GM12878 (cell line): Measurements from ENCODE around the gene GLB1L2. TPM values are rescaled to one million over a fixed set of nuclear protein-coding genes. Genes with fewer than 3 reads are reported as not detected.

Experiments used
- ATAC-seq: fragments of 200-7000 bp; cut with Tn5 transposase; 3 replicates; pipeline ENCODE4 v1.9.1; 2020; ENCODE audit warnings: mild to moderate bottlenecking, moderate library complexity
- BruUV-seq: library from RNA; stranded (reverse); fragments of 400-500 nt; replicated peaks from 2 replicates; lab custom pipeline; 2021; lab: Mats Ljungman, UMichigan
- CTCF ChIA-PET: fragments of 300-600 bp; sonication (Branson Sonifier 250); formaldehyde crosslinking; extraction: SDS; loops from one replicate; lab custom pipeline; 2021; ENCODE audit warnings: inconsistent platforms; lab: Yijun Ruan, JAX
- POLR2A ChIA-PET: fragments of 350-600 bp; formaldehyde crosslinking; extraction: SDS; loops from one replicate; lab custom pipeline; 2021; ENCODE audit warnings: inconsistent platforms; lab: Charles Lee
- RAD21 ChIA-PET: fragments of 300-600 bp; sonication (Branson Sonifier 250); formaldehyde crosslinking; loops from one replicate; lab custom pipeline; 2023; ENCODE audit warnings: antibody characterized with exemption; ENCODE audit not compliant: unreplicated experiment; lab: Charles Lee
- SMC1A ChIA-PET: fragments of 300-600 bp; sonication (Branson Sonifier 250); formaldehyde crosslinking; loops from one replicate; lab custom pipeline; 2023; ENCODE audit not compliant: unreplicated experiment, uncharacterized antibody; lab: Charles Lee
- DNase-seq: peaks from one replicate; pipeline ENCODE4 v3.0.0-alpha.2; 2011; ENCODE audit warnings: low read depth, low spot score
- FAIRE-seq: peaks from 3 replicates; lab custom pipeline; 2011; peaks lifted over from hg19 to GRCh38; lab: Jason Lieb, UNC
- H2AFZ ChIP-seq: 2 replicates; pipeline ENCODE4 v1.6.0; 2011; ENCODE audit warnings: low read depth, low read length, control low read depth; ENCODE audit not compliant: control insufficient read depth
- H3K27ac ChIP-seq: 2 replicates; pipeline ENCODE4 v1.5.1; 2011; ENCODE audit warnings: control low read depth; ENCODE audit not compliant: control insufficient read depth, insufficient read depth
- H3K27me3 ChIP-seq, 2 experiments: replicated peaks in 1 of 2; 2 replicates each; pipeline versions ENCODE4 v1.6.0 to v1.6.1; 2011; ENCODE audit warnings: low read length in 1 of 2; ENCODE audit not compliant: control insufficient read depth in 2 of 2, insufficient read depth in 2 of 2
- H3K36me3 ChIP-seq, 2 experiments: 2 replicates each; pipeline ENCODE4 v1.5.1; 2011; ENCODE audit warnings: low read length in 1 of 2; ENCODE audit not compliant: control insufficient read depth in 2 of 2, insufficient read depth in 2 of 2
- H3K4me1 ChIP-seq: 2 replicates; pipeline ENCODE4 v1.6.1; 2011; ENCODE audit warnings: mild to moderate bottlenecking, low read length, moderate library complexity, mixed read lengths; ENCODE audit not compliant: control insufficient read depth, insufficient read depth
- H3K4me2 ChIP-seq: 2 replicates; pipeline ENCODE4 v1.6.0; 2011; ENCODE audit warnings: control low read depth; ENCODE audit not compliant: control insufficient read depth, insufficient read depth
- H3K4me3 ChIP-seq: fragments of 200-600 bp; sonication (generic); 2 replicates; pipeline ENCODE4 v1.5.1; 2016
- H3K79me2 ChIP-seq: 2 replicates; pipeline ENCODE4 v1.6.0; 2011; ENCODE audit warnings: low read length; ENCODE audit not compliant: control insufficient read depth, insufficient read depth
- H3K9ac ChIP-seq: 2 replicates; pipeline ENCODE4 v1.8.0; 2011; ENCODE audit warnings: low read length, control low read depth, mixed read lengths; ENCODE audit not compliant: control insufficient read depth, insufficient read depth
- H3K9me3 ChIP-seq: replicated peaks from 3 replicates; pipeline ENCODE4 v1.5.1; 2011; ENCODE audit warnings: mild to moderate bottlenecking, low read length; ENCODE audit not compliant: control insufficient read depth, insufficient read depth
- H4K20me1 ChIP-seq: 2 replicates; pipeline ENCODE4 v1.6.0; 2011; ENCODE audit not compliant: control insufficient read depth, insufficient read depth
- CEBPZ ChIP-seq: fragments of 150-350 bp; IDR thresholded peaks from 2 replicates; pipeline ENCODE4 v1.6.1; 2016; ENCODE audit warnings: low read depth, low read length
- E4F1 ChIP-seq: fragments of 450-650 bp; IDR thresholded peaks from 2 replicates; pipeline ENCODE4 v1.6.1; 2018; ENCODE audit warnings: borderline replicate concordance, mild to moderate bottlenecking; ENCODE audit not compliant: partially characterized antibody
- EGR1 ChIP-seq, 2 experiments: IDR thresholded peaks; 1 replicate in 1 of 2; 2 replicates in 1 of 2; pipeline ENCODE4 v1.6.1; 2011 to 2012; ENCODE audit warnings: low read depth in 2 of 2, low read length in 2 of 2, borderline replicate concordance in 1 of 2, mild to moderate bottlenecking in 1 of 2, moderate library complexity in 1 of 2
- ETV6 ChIP-seq, 2 experiments: fragments of 450-650 bp in 1 of 2; IDR thresholded peaks in 1 of 2; conservative IDR thresholded peaks in 1 of 2; 2 replicates each; pipeline ENCODE4 v1.6.1; 2014; ENCODE audit warnings: antibody characterized with exemption in 1 of 2, borderline replicate concordance in 1 of 2, low read depth in 1 of 2, mild to moderate bottlenecking in 1 of 2, moderate library complexity in 1 of 2
- GABPA ChIP-seq: IDR thresholded peaks from 2 replicates; pipeline ENCODE4 v1.6.1; 2014; ENCODE audit warnings: antibody characterized with exemption, low read depth, mild to moderate bottlenecking, inconsistent platforms
- MEF2A ChIP-seq: IDR thresholded peaks from 2 replicates; pipeline ENCODE4 v1.6.1; 2011; ENCODE audit warnings: low read depth, mild to moderate bottlenecking, low read length, moderate library complexity; ENCODE audit not compliant: insufficient read depth
- NBN ChIP-seq: fragments of 450-650 bp; IDR thresholded peaks from 2 replicates; pipeline ENCODE4 v1.6.1; 2016
- PAX8 ChIP-seq: fragments of 450-650 bp; IDR thresholded peaks from 2 replicates; pipeline ENCODE4 v1.6.1; 2017; ENCODE audit warnings: mild to moderate bottlenecking, moderate library complexity
- ZBED1 ChIP-seq: IDR thresholded peaks from 2 replicates; pipeline ENCODE4 v1.6.1; 2016; ENCODE audit warnings: borderline replicate concordance
- ZNF207 ChIP-seq: fragments of 450-650 bp; IDR thresholded peaks from 2 replicates; pipeline ENCODE4 v1.6.1; 2014; ENCODE audit warnings: antibody characterized with exemption, mild to moderate bottlenecking, borderline replicate concordance
- ZNF217 ChIP-seq: fragments of 450-650 bp; IDR thresholded peaks from 2 replicates; pipeline ENCODE4 v1.6.1; 2017; ENCODE audit warnings: antibody characterized with exemption, mild to moderate bottlenecking
- ZSCAN29 ChIP-seq: fragments of 450-650 bp; IDR thresholded peaks from 2 replicates; pipeline ENCODE4 v1.6.1; 2017; ENCODE audit warnings: mild to moderate bottlenecking, moderate library complexity
- WGBS: methylation state at CpG from one replicate; pipeline ENCODE4 v1.1.6; 2016; ENCODE audit warnings: low lambda C conversion rate; ENCODE audit not compliant: insufficient replicate concordance, insufficient coverage; ENCODE audit errors: missing lambda C conversion rate; 5-methylcytosine and 5-hydroxymethylcytosine counted together
- in situ Hi-C: fragments of 300-500 bp; cut with MboI; formaldehyde crosslinking; loops from 9 replicates; pipeline ENCODE4 v1.14.3; 2018; ENCODE audit warnings: mixed read lengths
- intact Hi-C: fragments of 100-400 bp; cut with micrococcal nuclease; formaldehyde crosslinking; loops from one replicate; pipeline ENCODE4 v1.14.2; 2022; ENCODE audit not compliant: unreplicated experiment
- polyA plus RNA-seq, 11 experiments: library from polyadenylated mRNA; depleted of rRNA in 4 of 11; unstranded in 6 of 11; stranded (reverse) in 5 of 11; fragments of >200 nt; fragmentation: Nextera tagmentation in 4 of 11; fragmentation: Illumina TruSeq in 1 of 11; extraction: Ambion mirVana in 4 of 11; extraction: Trizol in 1 of 11; gene quantifications; 1 replicate in 1 of 11; 2 replicates in 10 of 11; pipeline versions ENCODE4 v1.2.1 to v1.2.3, GENCODE V29; 2011 to 2016; ENCODE audit warnings: inconsistent platforms in 2 of 11, missing spikeins in 2 of 11, low read depth in 1 of 11
- total RNA-seq, 4 experiments: library from RNA; depleted of rRNA in 3 of 4; stranded (reverse); fragments of >200 nt in 3 of 4; fragmentation: Illumina TruSeq in 1 of 4; extraction: Trizol in 1 of 4; gene quantifications; 2 replicates each; pipeline versions ENCODE4 v1.2.1 to v1.2.3, GENCODE V29; 2013 to 2021

Gene GLB1L2
- total and polyA plus RNA-seq, 10 of the 15 experiments (the other 5 are each of a cell fraction or from before 2014, with no cell fraction given): 0.04 to 0.85 (median 0.49) TPM

GRCh38 chr11:134372536-134372935 lies 40.7 kb downstream of the GLB1L2 start:
- SMC1A ChIA-PET: no interaction called here
- Histone ChIP-seq H2AFZ (no peak overlapping the region), H3K4me3 (no peak overlapping the region), H3K4me2 (no peak overlapping the region), H3K27ac (no peak overlapping the region), H3K36me3 (no peaks in the 10 kb centered on the region), H3K4me1 (no peaks in the 10 kb centered on the region), H4K20me1 (no peaks in the 10 kb centered on the region), H3K9me3 (no peaks in the 10 kb centered on the region; the same call in 2 of the 3 replicates), H3K9ac (no peak overlapping the region), H3K27me3 (peaks cover 0 to 5% of the 10 kb centered on the region in 2 experiments; a peak in 3 of 4 replicates), H3K79me2 (no peaks in the 10 kb centered on the region)
- WGBS: 32% methylated on average over 10 of the region's 10 CpGs
- FAIRE-seq (no peak), ATAC-seq (no peak), DNase-seq (no peak)
- POLR2A ChIA-PET: no interaction called here
- RAD21 ChIA-PET: no interaction called here
- TF ChIP-seq ZNF217 (no peak), ZNF207 (no peak), ZSCAN29 (no peak), PAX8 (no peak)
- CTCF ChIA-PET: no interaction called here
- in situ Hi-C loops: no loop called here
- BruUV-seq: no TSS peak
- intact Hi-C loops: no loop called here

- intact Hi-C loops: no loop called here
- H3K4me3 ChIP-seq: no peak overlapping the region
- H3K79me2 ChIP-seq: no peaks in the 10 kb centered on the region
- no peak overlapping the region for H2AFZ ChIP-seq
- H3K4me2 ChIP-seq: no peak overlapping the region
- ATAC-seq (no peak), DNase-seq (no peak), FAIRE-seq (no peak)
- BruUV-seq: no TSS peak
- H3K9ac ChIP-seq: no peak overlapping the region
- no peaks in the 10 kb centered on the region for H4K20me1 ChIP-seq
- SMC1A ChIA-PET: no interaction called here
- peaks cover 0 to 5% of the 10 kb centered on the region in 2 experiments; a peak in 3 of 4 replicates for H3K27me3 ChIP-seq
- no peak overlapping the region for H3K27ac ChIP-seq
- RAD21 ChIA-PET: no interaction called here
- H3K36me3 ChIP-seq: no peaks in the 10 kb centered on the region
- no peaks in the 10 kb centered on the region for H3K4me1 ChIP-seq
- POLR2A ChIA-PET: no interaction called here
- CTCF ChIA-PET: no interaction called here
- 63% methylated on average over 8 of the region's 8 CpGs for WGBS
- in situ Hi-C loops: no loop called here
- TF ChIP-seq ZBED1 (no peak), E4F1 (no peak), GABPA (no peak), CEBPZ (no peak), NBN (no peak), ETV6 (conservative IDR thresholded peaks at IDR 0.05 in 1 of 2, IDR thresholded peaks at IDR 0.05 in 1 of 2; ENCODE audit: borderline replicate concordance in 1 of 2, low read depth in 1 of 2) (no peak), MEF2A (no peak), EGR1 (IDR thresholded peaks at IDR 0.05; ENCODE audit: borderline replicate concordance in 1 of 2, low read depth in 2 of 2, low read length in 2 of 2) (no peak)
- TF ChIP-seq, all 136 proteins: peak for 0
- no peaks in the 10 kb centered on the region; the same call in 2 of the 3 replicates for H3K9me3 ChIP-seq
These were observed 41.2 kb downstream of the GLB1L2 start for GRCh38 chr11:134372961-134373360.
